GM23338 (cell line): Measurements from ENCODE around the gene NDUFS2.

Source experiments
- CREB1 ChIP-seq: fragments of 250-450 bp; sonication (Bioruptor Pico); IDR thresholded peaks from 2 replicates; pipeline ENCODE4 v1.5.0; 2020; ENCODE audit warnings: low read depth, mild to moderate bottlenecking, moderate library complexity
- EZH2 ChIP-seq: fragments of 200-600 bp; sonication (generic); IDR thresholded peaks from one replicate; pipeline ENCODE4 v1.8.0; 2017; ENCODE audit warnings: antibody characterized with exemption, mild to moderate bottlenecking, low read depth; ENCODE audit not compliant: unreplicated experiment
- JUNB ChIP-seq: IDR thresholded peaks from one replicate; pipeline ENCODE4 v1.6.1; 2016; ENCODE audit warnings: antibody characterized with exemption; ENCODE audit not compliant: unreplicated experiment
- POLR2AphosphoS5 ChIP-seq: IDR thresholded peaks from 2 replicates; pipeline ENCODE4 v1.6.1; 2016; ENCODE audit warnings: antibody characterized with exemption, low read depth
- STAT1 ChIP-seq: IDR thresholded peaks from one replicate; pipeline ENCODE4 v1.6.1; 2016; ENCODE audit warnings: antibody characterized with exemption; ENCODE audit not compliant: unreplicated experiment
- ZNF114 ChIP-seq: fragments of 250-450 bp; sonication (Bioruptor Pico); IDR thresholded peaks from 2 replicates; pipeline ENCODE4 v1.5.0; 2020; ENCODE audit warnings: mild to moderate bottlenecking, moderate library complexity
- TF ChIP-seq, protein P1 (sequence below), 2 experiments: fragments of 200-600 bp in 1 of 2; sonication (generic) in 1 of 2; conservative IDR thresholded peaks; 2 replicates each; pipeline versions ENCODE4 v1.5.1 to v1.6.1; 2016 to 2017; ENCODE audit warnings: antibody characterized with exemption in 2 of 2, low read depth in 2 of 2, mild to moderate bottlenecking in 2 of 2, moderate library complexity in 1 of 2
- TF ChIP-seq, protein P2 (sequence below): IDR thresholded peaks from one replicate; pipeline ENCODE4 v1.6.1; 2018; ENCODE audit warnings: antibody characterized with exemption; ENCODE audit not compliant: unreplicated experiment
- TF ChIP-seq, protein P3 (sequence below): IDR thresholded peaks from 2 replicates; pipeline ENCODE4 v1.6.1; 2016; ENCODE audit warnings: antibody characterized with exemption

DNA sequence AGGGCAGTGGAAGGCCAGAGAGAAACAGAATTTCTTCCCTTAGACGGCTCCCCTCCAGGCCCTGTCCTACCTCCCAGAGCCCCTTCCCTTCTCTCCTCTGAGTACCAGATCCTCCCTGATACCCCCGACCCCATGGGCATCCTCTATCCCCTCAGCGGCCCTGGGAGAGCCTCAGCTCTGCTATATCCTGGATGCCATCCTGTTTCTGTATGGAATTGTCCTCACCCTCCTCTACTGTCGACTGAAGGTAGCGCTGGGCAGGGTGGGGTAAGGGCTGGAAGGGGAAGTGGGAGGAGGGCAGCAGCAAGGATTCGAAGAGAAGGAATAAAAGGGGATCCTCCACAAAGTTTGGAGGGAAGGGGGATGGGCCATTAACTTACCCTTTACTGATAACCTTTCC lies 15.7 kb downstream of the NDUFS2 start:
- no peak for TF ChIP-seq STAT1
- TF ChIP-seq, protein P1, sequence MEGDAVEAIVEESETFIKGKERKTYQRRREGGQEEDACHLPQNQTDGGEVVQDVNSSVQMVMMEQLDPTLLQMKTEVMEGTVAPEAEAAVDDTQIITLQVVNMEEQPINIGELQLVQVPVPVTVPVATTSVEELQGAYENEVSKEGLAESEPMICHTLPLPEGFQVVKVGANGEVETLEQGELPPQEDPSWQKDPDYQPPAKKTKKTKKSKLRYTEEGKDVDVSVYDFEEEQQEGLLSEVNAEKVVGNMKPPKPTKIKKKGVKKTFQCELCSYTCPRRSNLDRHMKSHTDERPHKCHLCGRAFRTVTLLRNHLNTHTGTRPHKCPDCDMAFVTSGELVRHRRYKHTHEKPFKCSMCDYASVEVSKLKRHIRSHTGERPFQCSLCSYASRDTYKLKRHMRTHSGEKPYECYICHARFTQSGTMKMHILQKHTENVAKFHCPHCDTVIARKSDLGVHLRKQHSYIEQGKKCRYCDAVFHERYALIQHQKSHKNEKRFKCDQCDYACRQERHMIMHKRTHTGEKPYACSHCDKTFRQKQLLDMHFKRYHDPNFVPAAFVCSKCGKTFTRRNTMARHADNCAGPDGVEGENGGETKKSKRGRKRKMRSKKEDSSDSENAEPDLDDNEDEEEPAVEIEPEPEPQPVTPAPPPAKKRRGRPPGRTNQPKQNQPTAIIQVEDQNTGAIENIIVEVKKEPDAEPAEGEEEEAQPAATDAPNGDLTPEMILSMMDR (conservative IDR thresholded peaks at IDR 0.05; ENCODE audit: low read depth in 2 of 2), result no peak
- no peak for TF ChIP-seq ZNF114
- no peak for TF ChIP-seq JUNB
- TF ChIP-seq POLR2AphosphoS5, result no peak
- TF ChIP-seq, protein P2, sequence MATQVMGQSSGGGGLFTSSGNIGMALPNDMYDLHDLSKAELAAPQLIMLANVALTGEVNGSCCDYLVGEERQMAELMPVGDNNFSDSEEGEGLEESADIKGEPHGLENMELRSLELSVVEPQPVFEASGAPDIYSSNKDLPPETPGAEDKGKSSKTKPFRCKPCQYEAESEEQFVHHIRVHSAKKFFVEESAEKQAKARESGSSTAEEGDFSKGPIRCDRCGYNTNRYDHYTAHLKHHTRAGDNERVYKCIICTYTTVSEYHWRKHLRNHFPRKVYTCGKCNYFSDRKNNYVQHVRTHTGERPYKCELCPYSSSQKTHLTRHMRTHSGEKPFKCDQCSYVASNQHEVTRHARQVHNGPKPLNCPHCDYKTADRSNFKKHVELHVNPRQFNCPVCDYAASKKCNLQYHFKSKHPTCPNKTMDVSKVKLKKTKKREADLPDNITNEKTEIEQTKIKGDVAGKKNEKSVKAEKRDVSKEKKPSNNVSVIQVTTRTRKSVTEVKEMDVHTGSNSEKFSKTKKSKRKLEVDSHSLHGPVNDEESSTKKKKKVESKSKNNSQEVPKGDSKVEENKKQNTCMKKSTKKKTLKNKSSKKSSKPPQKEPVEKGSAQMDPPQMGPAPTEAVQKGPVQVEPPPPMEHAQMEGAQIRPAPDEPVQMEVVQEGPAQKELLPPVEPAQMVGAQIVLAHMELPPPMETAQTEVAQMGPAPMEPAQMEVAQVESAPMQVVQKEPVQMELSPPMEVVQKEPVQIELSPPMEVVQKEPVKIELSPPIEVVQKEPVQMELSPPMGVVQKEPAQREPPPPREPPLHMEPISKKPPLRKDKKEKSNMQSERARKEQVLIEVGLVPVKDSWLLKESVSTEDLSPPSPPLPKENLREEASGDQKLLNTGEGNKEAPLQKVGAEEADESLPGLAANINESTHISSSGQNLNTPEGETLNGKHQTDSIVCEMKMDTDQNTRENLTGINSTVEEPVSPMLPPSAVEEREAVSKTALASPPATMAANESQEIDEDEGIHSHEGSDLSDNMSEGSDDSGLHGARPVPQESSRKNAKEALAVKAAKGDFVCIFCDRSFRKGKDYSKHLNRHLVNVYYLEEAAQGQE, result no peak
- TF ChIP-seq EZH2, result no peak
- TF ChIP-seq, protein P3, sequence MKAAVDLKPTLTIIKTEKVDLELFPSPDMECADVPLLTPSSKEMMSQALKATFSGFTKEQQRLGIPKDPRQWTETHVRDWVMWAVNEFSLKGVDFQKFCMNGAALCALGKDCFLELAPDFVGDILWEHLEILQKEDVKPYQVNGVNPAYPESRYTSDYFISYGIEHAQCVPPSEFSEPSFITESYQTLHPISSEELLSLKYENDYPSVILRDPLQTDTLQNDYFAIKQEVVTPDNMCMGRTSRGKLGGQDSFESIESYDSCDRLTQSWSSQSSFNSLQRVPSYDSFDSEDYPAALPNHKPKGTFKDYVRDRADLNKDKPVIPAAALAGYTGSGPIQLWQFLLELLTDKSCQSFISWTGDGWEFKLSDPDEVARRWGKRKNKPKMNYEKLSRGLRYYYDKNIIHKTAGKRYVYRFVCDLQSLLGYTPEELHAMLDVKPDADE, result no peak
- no peak for TF ChIP-seq CREB1 (CRISPR knock-in tag)
